Parathyroid adenoma (tissue), 2 donors: ENCODE data around the gene TNPO3.

Experiments
- H2AFZ ChIP-seq: fragments of 300-600 bp; sonication (generic); one replicate; pipeline ENCODE4 v1.7.0; 2017; ENCODE audit warnings: antibody characterized with exemption, mild to moderate bottlenecking
- H3K27ac ChIP-seq: fragments of 300-600 bp; sonication (generic); one replicate; pipeline ENCODE4 v1.7.0; 2017
- H3K27me3 ChIP-seq: fragments of 300-600 bp; sonication (generic); one replicate; pipeline ENCODE4 v1.7.0; 2017; ENCODE audit warnings: low read length; ENCODE audit not compliant: control insufficient read depth, insufficient read depth
- H3K36me3 ChIP-seq: fragments of 300-600 bp; sonication (generic); one replicate; pipeline ENCODE4 v1.7.0; 2017; ENCODE audit warnings: low read length; ENCODE audit not compliant: control insufficient read depth, insufficient read depth
- H3K4me1 ChIP-seq: fragments of 300-600 bp; sonication (generic); one replicate; pipeline ENCODE4 v1.7.0; 2017; ENCODE audit warnings: control low read depth
- H3K4me2 ChIP-seq: fragments of 300-600 bp; sonication (generic); one replicate; pipeline ENCODE4 v1.7.0; 2017; ENCODE audit warnings: low read length
- H3K4me3 ChIP-seq: fragments of 300-600 bp; sonication (generic); one replicate; pipeline ENCODE4 v1.7.0; 2017; ENCODE audit warnings: low read depth, low read length
- H3K79me2 ChIP-seq: fragments of 300-600 bp; sonication (generic); one replicate; pipeline ENCODE4 v1.7.0; 2017; ENCODE audit warnings: control low read depth
- H3K9ac ChIP-seq: fragments of 300-600 bp; sonication (generic); one replicate; pipeline ENCODE4 v1.7.0; 2017; ENCODE audit warnings: mild to moderate bottlenecking
- H3K9me3 ChIP-seq: fragments of 300-600 bp; sonication (generic); one replicate; pipeline ENCODE4 v1.7.0; 2017; ENCODE audit warnings: low read length; ENCODE audit not compliant: control insufficient read depth
- CTCF ChIP-seq: fragments of 300-600 bp; sonication (generic); IDR thresholded peaks from one replicate; pipeline ENCODE4 v1.7.0; 2017; ENCODE audit warnings: antibody characterized with exemption, mild to moderate bottlenecking
- donor health status: primary hyperparathyroidism.

The TNPO3 gene

GRCh38 chr7:129013048-129013724 lies 41.7 kb downstream of the TNPO3 start:
- TF ChIP-seq CTCF, result no peak
- no peak overlapping the region for H3K27ac ChIP-seq
- no peaks in the 10 kb centered on the region for H3K36me3 ChIP-seq
- H3K4me2 ChIP-seq, result no peak overlapping the region
- H3K79me2 ChIP-seq, result peaks cover 2% of the 10 kb centered on the region
- H3K9me3 ChIP-seq, result no peaks in the 10 kb centered on the region
- H2AFZ ChIP-seq, result no peak overlapping the region
- H3K27me3 ChIP-seq, result no peaks in the 10 kb centered on the region
- no peaks in the 10 kb centered on the region for H3K4me1 ChIP-seq
- H3K9ac ChIP-seq, result no peak overlapping the region
- no peak overlapping the region for H3K4me3 ChIP-seq

- TF ChIP-seq CTCF, result no peak
- no peaks in the 10 kb centered on the region for H3K9me3 ChIP-seq
Observed at GRCh38 chr7:129012641-129013040, 42.3 kb downstream of the TNPO3 start.

DNA sequence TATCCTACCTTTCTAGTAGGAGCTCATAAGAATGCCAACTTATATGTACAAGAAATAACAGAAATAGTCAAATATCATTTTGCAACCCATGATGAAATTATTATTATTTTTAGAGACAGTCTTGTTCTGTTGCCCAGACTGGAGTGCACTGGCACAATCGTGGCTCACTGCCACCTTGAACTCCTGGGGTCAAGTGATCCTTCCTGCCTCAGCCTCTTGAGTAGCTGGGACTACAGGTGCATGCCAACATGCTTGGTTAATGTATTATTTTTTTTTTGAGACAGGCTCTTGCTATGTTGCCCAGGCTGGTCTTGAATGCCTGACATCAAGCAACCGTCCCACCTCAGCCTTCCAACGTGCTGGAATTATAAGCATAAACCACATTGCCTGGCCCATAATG lies 44.8 kb downstream of the TNPO3 start:
- H3K4me2 ChIP-seq, result no peak overlapping the region
- H2AFZ ChIP-seq, result no peak overlapping the region
- TF ChIP-seq CTCF, result no peak
- no peaks in the 10 kb centered on the region for H3K4me1 ChIP-seq
- no peak overlapping the region for H3K4me3 ChIP-seq
- H3K27me3 ChIP-seq, result no peaks in the 10 kb centered on the region
- H3K9me3 ChIP-seq, result no peaks in the 10 kb centered on the region
- peaks cover 2% of the 10 kb centered on the region for H3K79me2 ChIP-seq
- H3K27ac ChIP-seq, result no peak overlapping the region
- no peak overlapping the region for H3K9ac ChIP-seq
- no peaks in the 10 kb centered on the region for H3K36me3 ChIP-seq

More at GRCh38 chr7:129012641-129013040, 42.3 kb downstream of the TNPO3 start:
- Histone ChIP-seq H3K4me2 (no peak overlapping the region), H3K27ac (no peak overlapping the region), H3K9ac (no peak overlapping the region), H3K27me3 (no peaks in the 10 kb centered on the region), H3K4me3 (no peak overlapping the region), H3K4me1 (no peaks in the 10 kb centered on the region), H3K36me3 (no peaks in the 10 kb centered on the region), H3K79me2 (peaks cover 2% of the 10 kb centered on the region), H2AFZ (no peak overlapping the region)

- Histone ChIP-seq H3K4me1 (no peaks in the 10 kb centered on the region), H3K27me3 (no peaks in the 10 kb centered on the region), H2AFZ (no peak overlapping the region), H3K4me3 (no peak overlapping the region), H3K9me3 (no peaks in the 10 kb centered on the region), H3K79me2 (peaks cover 2% of the 10 kb centered on the region), H3K4me2 (no peak overlapping the region), H3K9ac (no peak overlapping the region), H3K27ac (no peak overlapping the region), H3K36me3 (no peaks in the 10 kb centered on the region)
- TF ChIP-seq CTCF, result no peak
Observed at GRCh38 chr7:129009437-129009836, 45.5 kb downstream of the TNPO3 start.
